ENCODE data around the gene C1orf159.

The C1orf159 gene

GRCh38 chr1:1071486-1072298 lies 44.2 kb downstream of the C1orf159 start:
- no peak for DNase-seq (ENCODE audit: low read depth)
- no peak for TF ChIP-seq CTCF (IDR thresholded peaks at IDR 0.05; ENCODE audit: insufficient read depth, low read depth, low read length, missing control alignments)
- H3K4me3 ChIP-seq (ENCODE audit: low read length): no peak overlapping the region

DNA sequence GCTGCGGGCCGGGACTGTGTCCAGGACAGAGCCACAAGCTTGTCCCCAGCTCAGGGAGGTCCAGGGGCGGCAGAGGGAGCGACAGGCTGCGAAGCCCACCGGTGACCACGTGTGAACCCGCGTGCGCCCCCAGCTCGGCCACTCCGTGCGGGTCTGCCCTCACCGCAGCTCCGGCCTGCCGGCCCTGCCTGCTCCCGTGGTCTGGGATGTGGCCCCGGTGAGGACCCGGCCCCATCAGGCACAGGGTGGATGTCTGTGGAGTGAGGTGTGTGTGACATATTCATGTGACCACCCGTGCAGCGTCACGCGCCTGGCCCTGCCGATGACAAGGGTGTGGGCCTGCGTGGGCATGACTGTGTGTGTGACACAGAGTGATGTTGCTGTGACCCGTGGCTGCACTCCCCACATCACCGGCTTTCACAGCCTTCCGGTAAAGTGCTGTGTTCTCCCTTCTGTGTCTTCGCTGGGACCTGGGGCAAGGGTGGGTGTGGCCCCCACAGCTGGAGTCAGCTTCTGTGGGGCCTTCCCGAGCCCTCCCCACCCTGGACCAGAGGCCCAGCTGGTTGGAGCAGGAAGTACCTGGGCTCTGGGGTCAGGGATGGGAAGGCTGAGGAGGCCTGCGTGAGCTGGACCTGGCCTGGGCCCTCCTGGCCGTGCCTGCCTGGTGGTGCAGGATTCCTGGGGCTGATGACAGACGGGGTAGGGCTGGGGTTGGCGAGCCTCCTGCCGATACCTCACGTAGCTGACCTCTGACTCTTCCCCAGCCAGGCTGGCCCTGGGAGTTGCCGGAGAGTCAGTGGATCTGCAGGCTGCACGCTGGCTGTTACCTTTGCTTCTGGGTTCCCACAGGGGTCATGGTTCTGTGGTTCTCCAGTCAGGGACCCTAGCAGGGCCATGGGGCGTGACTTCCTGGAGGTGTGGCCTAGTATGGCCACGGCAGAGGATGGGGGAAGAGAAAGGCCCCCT lies 45.9 kb downstream of the C1orf159 start:
- TF ChIP-seq CTCF (IDR thresholded peaks at IDR 0.05; ENCODE audit: insufficient read depth, low read depth, low read length, missing control alignments): no peak
- peak; percentile 23 for DNase-seq (ENCODE audit: low read depth)
- H3K4me3 ChIP-seq (ENCODE audit: low read length): no peak overlapping the region

DNA sequence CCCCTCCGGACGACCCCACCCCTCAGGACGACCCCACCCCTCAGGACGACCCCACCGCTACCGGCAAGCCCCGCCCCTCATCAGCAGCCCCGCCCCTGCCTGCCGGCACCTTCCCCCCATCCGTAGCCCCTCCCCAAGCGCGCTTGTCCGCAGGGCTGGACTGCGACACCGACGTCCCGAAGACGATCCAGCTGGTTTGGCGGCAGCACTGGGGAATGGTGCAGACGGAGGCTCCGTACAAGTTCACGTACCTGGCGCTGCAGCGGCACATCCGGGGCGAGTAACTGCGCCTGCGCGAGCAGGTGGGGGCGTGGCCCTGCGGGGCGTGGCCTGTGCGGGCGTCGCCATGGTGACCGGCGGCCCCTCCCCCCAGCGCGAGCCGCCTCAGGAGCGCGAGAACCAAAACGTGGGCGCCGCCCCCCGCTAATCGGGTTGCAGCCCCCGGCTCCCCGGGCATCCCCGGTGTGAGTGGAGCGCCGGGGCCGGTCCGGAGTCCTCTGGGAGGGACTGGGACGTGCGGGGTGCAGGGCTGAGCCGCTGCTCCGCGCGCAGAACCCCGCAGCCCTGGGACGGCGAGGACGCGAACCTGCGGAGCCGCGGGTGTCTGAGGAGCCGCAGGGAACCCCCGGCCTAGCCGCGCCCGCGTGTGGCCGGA lies 46.7 kb downstream of the C1orf159 start:
- H3K4me3 ChIP-seq (ENCODE audit: low read length): peak overlapping the region; percentile 51
- TF ChIP-seq CTCF (IDR thresholded peaks at IDR 0.05; ENCODE audit: insufficient read depth, low read depth, low read length, missing control alignments): no peak
- peak; percentile 81 for DNase-seq (ENCODE audit: low read depth)

DNA sequence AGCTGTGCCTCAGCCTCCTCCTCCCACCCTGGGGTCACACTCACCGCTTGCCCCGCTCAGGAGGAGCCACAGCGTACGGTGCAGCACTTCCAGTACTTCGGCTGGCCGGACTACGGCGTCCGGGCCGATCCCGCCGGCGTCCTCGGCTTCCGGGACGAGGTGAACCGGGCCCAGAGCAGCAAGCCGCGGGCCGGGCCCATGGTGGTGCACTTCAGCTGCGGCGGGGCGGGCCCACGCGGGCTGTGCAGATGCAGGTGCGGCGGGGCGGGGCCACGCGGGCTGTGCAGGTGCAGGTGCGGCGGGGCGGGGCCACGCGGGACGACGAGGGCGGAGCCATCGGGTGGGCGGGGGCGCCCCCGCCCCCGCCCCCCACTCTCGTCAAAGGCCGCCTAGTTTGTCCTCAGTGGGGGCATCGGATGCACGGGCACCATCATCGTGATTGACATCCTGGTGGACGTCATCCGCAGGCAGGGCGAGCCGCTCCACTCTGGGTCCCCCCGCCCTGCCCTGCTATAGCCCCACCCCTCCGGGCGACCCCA lies 47.3 kb downstream of the C1orf159 start:
- H3K4me3 ChIP-seq (ENCODE audit: low read length): peak overlapping the region; percentile 7
- DNase-seq (ENCODE audit: low read depth): peak; percentile 53
- no peak for TF ChIP-seq CTCF (IDR thresholded peaks at IDR 0.05; ENCODE audit: insufficient read depth, low read depth, low read length, missing control alignments)

DNA sequence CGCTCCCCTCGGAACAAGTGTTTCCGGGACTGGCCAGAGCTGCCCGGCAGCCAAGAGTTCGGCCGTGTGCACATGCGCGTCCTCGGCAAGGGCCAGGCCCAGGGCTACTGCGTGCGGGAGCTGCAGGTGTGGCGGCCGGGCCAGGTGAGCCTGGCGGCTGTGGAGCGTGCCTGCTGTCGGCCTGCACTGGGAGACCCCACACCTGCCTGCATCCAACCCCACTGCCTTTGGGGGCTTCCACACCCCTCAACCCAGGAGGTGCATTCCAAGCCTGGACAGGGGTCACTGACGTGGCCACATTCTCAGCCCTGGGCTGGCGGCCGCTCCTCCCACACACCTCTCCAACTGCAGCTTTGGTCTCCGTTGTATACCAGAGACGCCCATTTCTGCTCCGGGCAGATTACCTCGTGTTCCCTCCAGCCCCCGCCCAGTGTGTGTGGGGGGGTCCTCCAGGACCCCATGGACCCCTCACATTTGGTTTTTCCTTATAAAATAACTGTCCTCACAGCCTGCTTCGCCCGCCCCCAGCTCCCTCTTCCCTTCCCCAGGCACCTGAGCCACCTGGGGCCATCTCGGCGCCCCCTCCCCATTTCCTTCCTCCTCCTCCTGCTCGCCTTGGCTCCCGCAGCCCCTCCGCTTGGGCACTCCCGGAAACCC lies 47.9 kb downstream of the C1orf159 start:
- H3K4me3 ChIP-seq (ENCODE audit: low read length): peak overlapping the region; percentile 7
- DNase-seq (ENCODE audit: low read depth): no peak
- no peak for TF ChIP-seq CTCF (IDR thresholded peaks at IDR 0.05; ENCODE audit: insufficient read depth, low read depth, low read length, missing control alignments)

- DNase-seq (ENCODE audit: low read depth): no peak
- H3K4me3 ChIP-seq (ENCODE audit: low read length): no peak overlapping the region
- TF ChIP-seq CTCF (IDR thresholded peaks at IDR 0.05; ENCODE audit: insufficient read depth, low read depth, low read length, missing control alignments): no peak
Observed at GRCh38 chr1:1067284-1067859, 48.5 kb downstream of the C1orf159 start.

Measured in epithelial cell of esophagus (primary cell).